DND-41 (cell line): ENCODE results near the gene CXCL8.

Experiments
- ATAC-seq: fragments of 200-7000 bp; cut with Tn5 transposase; 3 replicates; pipeline ENCODE4 v1.9.1; 2021; ENCODE audit warnings: low read depth; ENCODE audit not compliant: insufficient read depth
- DNase-seq: peaks from one replicate; pipeline ENCODE4 v3.0.0-alpha.2; 2020
- H2AFZ ChIP-seq: 2 replicates; pipeline ENCODE4 v1.6.0; 2012; ENCODE audit warnings: low read depth, low read length
- H3K27ac ChIP-seq: 2 replicates; pipeline ENCODE4 v1.5.1; 2012; ENCODE audit warnings: low read length, inconsistent platforms
- H3K27me3 ChIP-seq: fragments of 200-600 bp; sonication (generic); 2 replicates; pipeline ENCODE4 v1.6.0; 2012; ENCODE audit warnings: low read length, mild to moderate bottlenecking, inconsistent platforms; ENCODE audit not compliant: insufficient read depth, poor library complexity
- H3K36me3 ChIP-seq: 2 replicates; pipeline ENCODE4 v1.5.1; 2012; ENCODE audit warnings: low read length, inconsistent platforms; ENCODE audit not compliant: insufficient read depth
- H3K4me1 ChIP-seq: 2 replicates; pipeline ENCODE4 v1.5.1; 2012; ENCODE audit warnings: mild to moderate bottlenecking, low read length; ENCODE audit not compliant: insufficient read depth
- H3K4me2 ChIP-seq: 2 replicates; pipeline ENCODE4 v1.6.0; 2012; ENCODE audit warnings: mild to moderate bottlenecking, moderate library complexity, low read length, inconsistent platforms; ENCODE audit not compliant: insufficient read depth
- H3K4me3 ChIP-seq, 2 experiments: fragments of 200-600 bp in 1 of 2; shearing (Covaris generic) in 1 of 2; 2 replicates each; pipeline ENCODE4 v1.5.1; 2012 to 2016; ENCODE audit warnings: inconsistent platforms in 2 of 2, low read length in 2 of 2, mild to moderate bottlenecking in 2 of 2, low read depth in 1 of 2, moderate library complexity in 1 of 2
- H3K79me2 ChIP-seq: 2 replicates; pipeline ENCODE4 v1.6.0; 2012; ENCODE audit warnings: low read length, inconsistent platforms; ENCODE audit not compliant: insufficient read depth
- H3K9ac ChIP-seq: 2 replicates; pipeline ENCODE4 v1.6.0; 2012; ENCODE audit warnings: low read depth, mild to moderate bottlenecking, inconsistent platforms, low read length, moderate library complexity
- H3K9me3 ChIP-seq: 2 replicates; pipeline ENCODE4 v1.5.1; 2012; ENCODE audit warnings: low read length, moderate library complexity, mild to moderate bottlenecking, inconsistent platforms; ENCODE audit not compliant: insufficient read depth, severe bottlenecking
- H4K20me1 ChIP-seq: 2 replicates; pipeline ENCODE4 v1.6.0; 2012; ENCODE audit warnings: low read length; ENCODE audit not compliant: insufficient read depth
- EZH2 ChIP-seq: IDR thresholded peaks from 3 replicates; pipeline ENCODE4 v1.6.1; 2012; ENCODE audit warnings: borderline replicate concordance, low read depth, mild to moderate bottlenecking, moderate library complexity, low read length, inconsistent platforms; ENCODE audit not compliant: severe bottlenecking
- TF ChIP-seq, protein P1 (sequence below): IDR thresholded peaks from 2 replicates; pipeline ENCODE4 v1.5.1; 2012; ENCODE audit warnings: borderline replicate concordance, low read length, moderate library complexity, mild to moderate bottlenecking; ENCODE audit not compliant: poor library complexity, severe bottlenecking; ENCODE audit errors: extremely low read depth

The CXCL8 gene

DNA sequence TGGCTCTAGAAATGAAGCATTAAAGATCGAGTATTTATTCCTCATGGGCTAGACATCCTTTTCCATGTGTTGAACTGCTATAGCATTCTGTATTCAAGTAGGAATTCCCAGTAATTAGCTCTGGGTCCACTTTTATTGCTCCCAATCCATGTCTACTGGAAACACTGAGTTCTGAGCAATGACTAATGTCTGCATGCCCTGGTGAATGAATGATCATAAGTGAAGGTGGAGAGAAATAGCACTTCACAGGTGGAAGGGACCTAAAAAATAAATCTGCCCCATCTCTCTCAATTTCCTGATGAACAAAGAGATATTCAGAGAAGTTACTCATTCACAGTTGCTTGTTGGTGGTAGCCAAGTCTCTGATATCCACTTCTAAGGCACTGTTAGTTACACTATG, 34.6 kb upstream of the CXCL8 start:
- no peaks in the 10 kb centered on the region for H4K20me1 ChIP-seq
- H3K4me1 ChIP-seq = peaks cover 19% of the 10 kb centered on the region
- no peak overlapping the region for H3K4me2 ChIP-seq
- H3K9ac ChIP-seq = no peak overlapping the region
- no peaks in the 10 kb centered on the region for H3K9me3 ChIP-seq
- no peak for ATAC-seq
- H3K4me3 ChIP-seq = no peak overlapping the region
- H3K27me3 ChIP-seq = no peaks in the 10 kb centered on the region
- no peaks in the 10 kb centered on the region for H3K79me2 ChIP-seq
- H2AFZ ChIP-seq = no peak overlapping the region
- DNase-seq = no peak
- TF ChIP-seq, protein P1, sequence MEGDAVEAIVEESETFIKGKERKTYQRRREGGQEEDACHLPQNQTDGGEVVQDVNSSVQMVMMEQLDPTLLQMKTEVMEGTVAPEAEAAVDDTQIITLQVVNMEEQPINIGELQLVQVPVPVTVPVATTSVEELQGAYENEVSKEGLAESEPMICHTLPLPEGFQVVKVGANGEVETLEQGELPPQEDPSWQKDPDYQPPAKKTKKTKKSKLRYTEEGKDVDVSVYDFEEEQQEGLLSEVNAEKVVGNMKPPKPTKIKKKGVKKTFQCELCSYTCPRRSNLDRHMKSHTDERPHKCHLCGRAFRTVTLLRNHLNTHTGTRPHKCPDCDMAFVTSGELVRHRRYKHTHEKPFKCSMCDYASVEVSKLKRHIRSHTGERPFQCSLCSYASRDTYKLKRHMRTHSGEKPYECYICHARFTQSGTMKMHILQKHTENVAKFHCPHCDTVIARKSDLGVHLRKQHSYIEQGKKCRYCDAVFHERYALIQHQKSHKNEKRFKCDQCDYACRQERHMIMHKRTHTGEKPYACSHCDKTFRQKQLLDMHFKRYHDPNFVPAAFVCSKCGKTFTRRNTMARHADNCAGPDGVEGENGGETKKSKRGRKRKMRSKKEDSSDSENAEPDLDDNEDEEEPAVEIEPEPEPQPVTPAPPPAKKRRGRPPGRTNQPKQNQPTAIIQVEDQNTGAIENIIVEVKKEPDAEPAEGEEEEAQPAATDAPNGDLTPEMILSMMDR = no peak
- TF ChIP-seq EZH2 = no peak
- H3K27ac ChIP-seq = no peak overlapping the region
- no peaks in the 10 kb centered on the region for H3K36me3 ChIP-seq

- H3K4me1 ChIP-seq = peaks cover 22% of the 10 kb centered on the region
- no peak overlapping the region for H3K4me3 ChIP-seq
- no peak overlapping the region for H2AFZ ChIP-seq
- H3K36me3 ChIP-seq = no peaks in the 10 kb centered on the region
- no peaks in the 10 kb centered on the region for H3K9me3 ChIP-seq
- H4K20me1 ChIP-seq = no peaks in the 10 kb centered on the region
- peak overlapping the region; percentile 77 for H3K27ac ChIP-seq
- no peaks in the 10 kb centered on the region for H3K27me3 ChIP-seq
- ATAC-seq (no peak), DNase-seq (no peak)
- TF ChIP-seq, protein P1 = no peak
- TF ChIP-seq EZH2 = no peak
- H3K9ac ChIP-seq = no peak overlapping the region
- no peak overlapping the region for H3K4me2 ChIP-seq
- H3K79me2 ChIP-seq = no peaks in the 10 kb centered on the region
Measured at GRCh38 chr4:73706811-73707210, 33.6 kb upstream of the CXCL8 start.

DNA sequence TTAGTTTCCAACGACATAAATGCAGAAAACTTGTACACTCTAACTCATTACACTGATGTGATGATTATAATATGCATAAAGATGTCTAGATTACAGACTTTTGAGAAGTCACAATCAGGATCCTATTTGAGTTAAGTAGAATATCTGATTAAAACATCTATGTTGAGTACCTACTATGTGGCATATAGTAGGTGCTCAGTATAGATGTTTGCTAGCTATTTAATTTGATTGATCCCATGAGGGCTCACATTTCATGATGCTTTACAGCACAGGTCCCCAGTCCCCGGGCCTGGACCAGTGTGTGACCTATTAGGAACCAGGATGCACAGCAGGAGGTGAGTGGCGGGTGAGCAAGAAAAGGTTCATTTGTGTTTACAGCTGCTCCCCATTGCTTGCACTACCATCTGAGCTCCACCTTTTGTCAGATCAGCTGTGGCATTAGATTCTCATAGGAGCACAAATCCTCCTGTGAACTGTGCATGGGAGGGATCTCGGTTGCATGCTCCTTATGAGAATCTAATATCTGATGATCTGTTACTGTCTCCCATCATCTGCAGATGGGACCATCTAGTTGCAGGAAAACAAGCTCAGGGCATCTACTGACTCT, 33.0 kb upstream of the CXCL8 start:
- Histone ChIP-seq H3K4me2 (peak overlapping the region; percentile 47), H3K9me3 (no peaks in the 10 kb centered on the region)

More for the DNA sequence above, 33.0 kb upstream of the CXCL8 start:
- no peak overlapping the region for H3K4me3 ChIP-seq
- 0 out of 2 replicates have a peak overlapping the region, but pooled peaks have one; percentile 2 for H3K9ac ChIP-seq
- H3K79me2 ChIP-seq = no peaks in the 10 kb centered on the region
- peak; percentile 47 for ATAC-seq
- DNase-seq = peak; percentile 9
- TF ChIP-seq, protein P1 = no peak
- TF ChIP-seq EZH2 = no peak
- H4K20me1 ChIP-seq = no peaks in the 10 kb centered on the region
- H3K27me3 ChIP-seq = no peaks in the 10 kb centered on the region
- H3K4me1 ChIP-seq = peaks cover 24% of the 10 kb centered on the region
- H2AFZ ChIP-seq = peak overlapping the region; percentile 9; the same call in 1 of the 2 replicates
- H3K36me3 ChIP-seq = no peaks in the 10 kb centered on the region
- peak overlapping the region; percentile 77 for H3K27ac ChIP-seq
